Eye (tissue), 1 donor: ENCODE measurements around the gene TGFBR3.
A peak's percentile ranks its signal among the peaks of the same experiment; 100 is the strongest.

Experiments
- DNase-seq: peaks from one replicate; pipeline ENCODE4 v3.0.0-alpha.2; 2015

Gene TGFBR3

DNA sequence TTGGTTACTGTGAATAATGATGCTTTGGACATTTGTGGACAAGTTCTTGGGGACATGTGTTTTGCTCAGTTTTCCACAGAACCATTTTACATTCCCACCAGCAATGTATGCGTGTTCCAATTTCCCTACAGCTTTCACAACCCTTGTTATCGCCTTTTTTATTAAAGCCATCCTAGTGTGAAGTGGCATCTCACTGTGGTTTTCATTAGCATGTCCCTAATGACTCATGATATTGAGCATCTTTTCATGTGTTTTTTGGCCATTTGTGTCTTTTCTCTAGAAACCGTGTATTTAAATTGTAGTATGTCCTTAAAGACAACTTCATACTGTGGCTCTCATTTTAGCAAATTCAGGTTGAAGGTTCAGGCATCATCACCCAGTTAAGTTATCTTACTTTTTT is 132.1 kb downstream of the TGFBR3 start:
- no peak for DNase-seq

DNA sequence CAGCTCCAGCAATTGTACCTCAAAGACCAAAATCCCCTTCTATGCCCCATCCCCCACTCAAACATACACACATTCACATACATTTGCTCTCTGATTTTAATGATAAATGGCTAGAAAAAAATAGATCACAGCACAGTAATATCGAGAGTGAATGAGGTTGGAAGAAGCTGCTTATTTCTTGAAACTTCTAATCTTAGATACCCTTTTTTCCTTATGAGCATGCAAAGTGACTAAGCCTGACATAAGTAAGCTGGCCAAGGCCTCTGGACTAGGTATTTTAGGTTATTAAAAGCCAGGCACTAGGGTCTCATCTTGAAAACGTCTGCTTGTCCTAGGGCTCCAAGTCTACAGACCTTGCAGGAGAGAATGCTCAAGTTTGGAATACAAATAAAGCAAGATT is 133.6 kb downstream of the TGFBR3 start:
- DNase-seq, result no peak

DNA sequence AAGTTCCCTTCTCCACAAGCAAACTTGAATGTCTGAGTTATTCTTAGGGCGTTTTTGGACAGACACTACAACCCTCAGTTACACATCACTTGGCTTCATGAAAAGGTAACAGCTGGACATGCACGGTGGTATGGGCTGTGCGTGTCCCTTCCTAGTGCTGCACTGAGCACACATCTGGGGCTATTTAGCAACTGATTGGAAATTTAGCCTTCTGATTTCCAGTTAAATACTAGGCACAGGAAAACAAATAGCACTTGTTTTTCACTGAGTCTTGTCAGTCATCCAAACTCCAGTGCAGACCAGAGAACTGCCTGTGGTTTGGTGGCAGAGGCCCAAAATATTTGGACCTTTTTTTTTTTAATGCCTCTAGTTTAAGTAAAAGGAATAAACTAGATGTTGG is 134.7 kb downstream of the TGFBR3 start:
- peak; percentile 67 for DNase-seq

DNA sequence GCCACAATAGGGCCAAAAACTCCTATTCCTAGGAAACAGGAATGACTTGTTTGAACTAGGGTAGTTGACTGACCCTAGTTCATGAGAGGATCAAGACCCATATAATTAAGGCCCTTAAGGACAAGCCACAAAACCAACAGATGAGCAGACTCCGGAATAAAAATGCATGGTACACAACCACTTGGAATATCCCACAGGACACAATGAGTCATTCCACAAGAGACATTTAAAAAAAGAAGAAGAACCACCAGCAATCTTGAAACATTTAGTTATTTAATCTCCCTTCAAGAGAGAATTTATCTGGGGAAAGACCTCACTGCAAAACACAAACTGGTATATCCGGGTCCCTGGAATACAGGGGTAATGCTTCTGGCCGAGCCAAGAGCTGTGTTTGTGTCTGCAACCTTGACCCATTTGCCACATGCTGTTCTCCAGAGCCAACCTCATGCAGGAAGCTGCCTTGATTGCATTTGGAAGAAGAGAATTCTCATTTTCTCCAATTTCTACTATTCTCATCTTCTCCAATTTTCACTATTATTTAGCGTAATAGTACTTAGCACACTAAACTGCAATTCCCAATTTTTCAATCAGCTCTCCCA is 135.5 kb downstream of the TGFBR3 start:
- DNase-seq, result no peak

DNA sequence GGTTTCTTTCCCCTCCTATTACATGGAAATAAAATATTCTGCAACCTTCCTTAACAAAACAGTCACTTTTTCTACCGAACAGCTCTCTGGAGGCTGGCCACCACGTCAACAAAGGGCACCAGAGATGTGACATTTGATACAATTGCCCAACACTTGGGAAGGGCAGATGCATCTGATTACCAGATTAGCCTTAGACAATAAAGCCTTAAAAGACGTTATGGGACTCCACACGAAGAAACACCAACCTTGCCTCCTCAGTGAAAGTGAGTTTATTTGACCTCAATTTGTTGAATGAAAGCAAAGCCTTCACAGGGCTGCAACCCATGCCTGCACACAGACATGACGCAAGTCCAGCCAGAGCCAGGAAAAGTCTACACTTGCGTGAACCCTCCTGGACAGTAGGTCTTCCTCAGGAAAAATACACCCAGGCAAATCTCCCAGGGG is 136.1 kb downstream of the TGFBR3 start:
- no peak for DNase-seq

DNA sequence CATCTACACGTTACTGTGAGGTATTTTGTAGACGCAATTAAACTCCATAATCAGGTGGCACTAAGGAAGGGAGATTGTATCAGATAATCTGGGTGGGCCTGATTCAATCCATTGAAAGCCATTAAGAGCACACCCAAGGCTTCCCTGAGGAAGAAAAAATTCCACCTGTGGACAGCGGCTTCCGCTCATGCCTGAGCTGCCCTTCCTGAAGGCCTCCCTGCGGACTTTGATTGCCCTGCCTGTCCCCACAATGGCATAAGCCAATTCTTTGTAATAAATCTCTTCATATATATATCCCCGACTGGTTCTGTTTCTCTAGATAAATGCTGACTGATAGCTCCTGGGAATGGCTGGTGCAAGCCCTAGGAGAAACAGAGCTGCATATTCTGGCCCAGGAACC is 138.3 kb downstream of the TGFBR3 start:
- DNase-seq, result no peak

DNA sequence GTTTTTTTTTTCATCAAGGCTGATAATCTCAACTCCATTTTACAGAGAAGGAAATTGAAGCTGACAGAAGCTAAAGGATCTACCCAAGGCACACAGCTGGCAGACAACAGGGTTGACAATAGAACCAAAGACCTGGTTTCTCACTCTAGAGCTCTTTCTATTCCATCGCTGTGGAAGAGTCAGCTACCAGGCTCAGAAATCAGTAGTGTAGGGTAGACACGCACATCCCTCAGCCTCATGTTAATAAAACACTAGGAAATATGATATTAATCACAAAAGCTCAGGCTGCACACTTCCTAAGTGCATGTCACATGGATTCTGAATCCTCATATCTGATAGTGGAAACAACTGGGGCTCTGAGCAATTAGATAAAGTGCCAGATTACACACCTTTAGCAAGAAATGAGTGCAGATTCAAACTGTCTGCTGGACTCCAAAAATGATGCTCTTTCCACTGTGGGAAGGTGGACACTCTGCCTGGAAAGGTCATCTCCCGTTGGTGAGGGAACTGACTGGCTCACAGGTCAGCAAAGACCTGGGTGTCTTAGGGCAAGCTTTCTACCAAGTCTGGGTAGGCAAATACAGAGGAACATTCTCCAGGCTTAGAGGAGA is 139.1 kb downstream of the TGFBR3 start:
- no peak for DNase-seq

DNA sequence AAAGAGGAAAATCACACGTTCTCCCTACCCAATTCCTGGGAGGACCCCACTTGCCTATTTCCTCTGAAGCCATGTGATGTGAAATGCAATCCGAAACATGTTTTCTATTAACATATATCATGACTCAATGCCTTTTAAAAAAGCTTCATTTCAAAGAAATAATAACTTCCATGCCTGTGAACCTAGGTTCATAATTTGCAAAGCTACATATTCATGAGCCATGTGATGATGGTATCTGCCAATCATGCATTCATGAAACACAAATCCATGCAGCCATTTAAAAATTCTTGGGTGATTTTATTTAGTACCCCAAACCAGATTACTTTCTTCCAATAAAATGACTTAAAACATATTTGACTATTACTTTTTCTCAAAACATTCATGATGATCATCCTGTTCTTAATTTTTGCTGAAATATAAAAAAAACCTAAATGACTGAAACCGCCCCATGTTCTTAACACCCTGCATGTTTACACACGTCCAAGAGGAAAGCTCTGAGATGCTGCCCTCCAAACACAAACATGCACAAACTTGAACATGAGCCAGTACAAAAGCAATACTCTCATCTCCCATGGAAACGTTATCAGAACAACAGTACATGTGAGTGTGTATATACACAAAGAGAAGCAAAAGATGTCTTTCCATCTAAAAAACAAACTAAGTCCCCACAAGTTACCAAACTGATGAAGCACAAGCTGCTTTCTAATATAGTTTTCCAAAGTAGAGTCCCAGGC is 140.1 kb downstream of the TGFBR3 start:
- peak; percentile 68 for DNase-seq

DNA sequence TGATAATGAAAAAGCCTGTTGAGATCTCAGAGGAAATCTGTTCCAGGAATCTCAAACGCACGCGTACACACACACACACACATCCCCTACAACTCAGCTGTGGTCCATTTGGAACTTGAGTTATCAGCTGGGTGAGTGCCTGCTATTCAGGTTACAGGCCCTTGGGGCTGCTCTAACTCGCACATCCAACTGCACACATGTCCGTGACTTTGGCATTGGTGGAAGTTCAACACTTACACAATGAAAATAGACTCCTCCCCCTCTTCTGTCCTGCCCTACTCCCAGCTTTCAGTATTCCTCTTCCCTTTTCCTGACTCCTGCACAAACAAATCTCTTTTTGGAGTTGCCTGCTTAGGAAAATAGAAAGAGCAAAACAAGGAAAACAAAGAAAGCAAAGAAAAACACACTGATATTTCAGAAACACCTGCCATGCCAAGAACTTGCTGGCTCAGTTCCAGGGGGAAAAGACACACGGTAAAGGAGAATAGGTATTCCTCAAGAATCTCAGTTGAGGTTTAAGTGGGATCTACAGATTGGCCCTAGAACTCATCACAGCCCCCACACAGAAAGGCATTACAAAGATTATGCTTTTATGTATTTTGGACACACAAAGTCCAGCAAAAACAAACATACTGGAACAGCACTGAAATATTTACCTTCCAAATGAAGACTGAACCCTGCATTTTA is 140.9 kb downstream of the TGFBR3 start:
- DNase-seq, result peak; percentile 76

DNA sequence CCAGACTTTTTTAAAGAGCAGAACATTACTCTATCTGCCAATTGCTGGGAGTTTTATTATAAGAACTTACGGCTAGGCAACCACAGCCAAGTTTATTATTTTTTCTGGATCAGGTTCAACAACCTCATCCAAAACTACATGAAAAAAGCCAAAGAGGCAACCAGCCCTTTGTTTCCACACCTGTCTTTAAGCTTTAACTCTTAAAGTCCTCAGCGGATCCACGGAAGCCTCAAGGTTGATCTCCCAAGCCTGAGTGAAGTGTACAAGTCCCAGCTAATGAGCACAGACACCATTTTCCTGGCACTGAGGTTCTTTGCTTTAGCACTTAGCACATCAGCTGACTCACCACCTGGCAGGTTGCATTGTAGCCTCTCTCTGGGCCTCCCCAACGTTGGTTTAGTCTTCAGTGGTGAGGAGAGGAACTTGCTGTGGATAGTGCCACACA is 143.1 kb downstream of the TGFBR3 start:
- DNase-seq, result peak; percentile 70

DNA sequence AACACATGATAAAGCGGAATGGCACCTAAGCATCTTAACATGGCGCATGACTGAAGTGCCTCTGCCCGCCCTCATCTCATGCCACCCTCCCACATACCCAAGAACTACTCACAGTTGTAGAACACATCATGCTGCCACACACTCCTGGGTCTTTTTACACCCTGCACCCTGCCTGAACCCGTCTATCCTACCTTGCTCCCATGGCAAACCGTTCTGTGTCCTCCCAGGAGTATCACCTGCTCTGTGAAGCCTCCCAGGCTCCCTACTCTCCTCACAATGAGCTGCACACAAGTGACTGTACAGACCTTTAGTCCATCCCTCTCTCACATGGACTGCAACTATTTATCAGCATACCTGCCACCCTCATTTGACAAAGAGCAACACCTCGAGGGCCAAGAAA is 144.0 kb downstream of the TGFBR3 start:
- DNase-seq, result no peak

DNA sequence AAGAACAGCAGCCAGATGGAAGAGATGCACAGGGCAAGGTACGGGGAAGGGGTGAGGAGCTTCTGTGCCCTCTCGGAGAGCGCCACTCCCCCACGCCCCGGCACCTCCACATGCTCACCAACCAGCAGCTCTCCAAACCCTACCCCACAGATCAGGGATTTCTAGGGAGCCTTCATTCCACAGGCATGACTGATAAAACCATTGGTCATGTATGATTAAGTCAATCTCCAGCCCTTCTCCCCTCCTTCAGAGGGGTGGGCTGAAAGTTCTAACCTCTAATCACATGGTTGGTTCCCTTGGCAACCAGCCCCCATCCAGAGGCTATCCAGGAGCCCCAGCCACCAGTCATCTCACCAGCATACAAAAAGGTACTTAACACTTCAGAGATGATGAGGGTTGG is 144.7 kb downstream of the TGFBR3 start:
- no peak for DNase-seq

DNA sequence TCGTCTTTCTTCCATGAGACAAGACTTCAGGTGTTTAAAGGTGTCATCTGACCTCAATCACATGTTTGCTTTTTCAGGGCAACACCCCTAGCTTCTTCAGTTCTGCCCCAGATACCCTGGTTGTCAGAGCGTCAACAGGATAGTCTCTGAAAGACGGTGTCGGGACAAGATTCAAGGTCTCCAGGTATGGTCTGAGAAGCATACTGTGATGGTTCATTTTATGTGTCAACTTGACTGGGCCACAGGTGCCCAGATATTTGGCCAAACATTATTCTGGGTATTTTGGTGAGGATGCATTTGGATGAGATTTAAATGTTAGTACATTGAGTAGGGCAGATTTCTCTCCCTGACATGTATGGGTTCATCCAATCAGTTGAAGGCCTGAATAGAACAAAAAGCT is 148.3 kb downstream of the TGFBR3 start:
- no peak for DNase-seq

DNA sequence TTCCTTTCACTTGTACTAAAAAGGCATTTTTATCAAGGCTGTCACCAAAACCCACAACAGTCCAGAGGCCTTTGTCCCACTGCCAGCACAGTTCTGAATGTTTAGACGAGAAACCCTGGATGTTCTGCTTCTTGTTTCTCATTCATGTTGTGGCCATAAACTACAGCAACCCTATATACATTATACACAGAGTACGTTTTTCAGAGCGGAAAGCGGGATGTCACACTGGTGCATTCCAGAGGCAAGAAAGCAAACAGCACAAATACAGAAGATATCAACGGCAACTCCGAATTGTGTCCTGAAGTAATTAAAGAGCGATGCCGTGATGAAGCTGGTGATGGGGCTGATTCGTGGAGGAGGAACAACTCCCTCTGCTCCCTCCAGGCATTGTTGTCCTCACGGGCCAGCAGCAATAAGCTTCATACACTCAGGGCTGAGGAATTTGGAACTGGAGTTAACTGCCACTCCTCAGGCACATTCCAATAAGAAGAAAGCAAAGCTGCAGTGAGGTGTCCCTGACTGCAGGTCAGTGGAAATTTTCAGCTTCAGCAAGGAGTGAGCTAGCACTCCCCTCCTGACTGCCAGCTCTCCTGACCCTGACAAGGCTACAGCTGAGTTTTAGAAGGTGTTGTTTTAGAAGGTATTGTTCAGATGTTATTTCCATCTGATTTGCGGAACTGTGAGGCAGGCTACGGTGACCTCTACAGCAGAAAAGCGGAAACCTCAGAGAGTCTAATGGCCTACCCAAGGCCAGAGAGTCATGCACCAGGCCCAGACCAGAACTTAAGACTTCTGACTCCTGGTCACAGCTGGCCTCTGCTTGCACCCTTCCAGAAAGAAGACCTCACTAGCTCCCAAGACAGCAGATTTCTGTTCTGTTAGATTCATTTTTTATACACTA is 149.0 kb downstream of the TGFBR3 start:
- DNase-seq, result peak; percentile 77

DNA sequence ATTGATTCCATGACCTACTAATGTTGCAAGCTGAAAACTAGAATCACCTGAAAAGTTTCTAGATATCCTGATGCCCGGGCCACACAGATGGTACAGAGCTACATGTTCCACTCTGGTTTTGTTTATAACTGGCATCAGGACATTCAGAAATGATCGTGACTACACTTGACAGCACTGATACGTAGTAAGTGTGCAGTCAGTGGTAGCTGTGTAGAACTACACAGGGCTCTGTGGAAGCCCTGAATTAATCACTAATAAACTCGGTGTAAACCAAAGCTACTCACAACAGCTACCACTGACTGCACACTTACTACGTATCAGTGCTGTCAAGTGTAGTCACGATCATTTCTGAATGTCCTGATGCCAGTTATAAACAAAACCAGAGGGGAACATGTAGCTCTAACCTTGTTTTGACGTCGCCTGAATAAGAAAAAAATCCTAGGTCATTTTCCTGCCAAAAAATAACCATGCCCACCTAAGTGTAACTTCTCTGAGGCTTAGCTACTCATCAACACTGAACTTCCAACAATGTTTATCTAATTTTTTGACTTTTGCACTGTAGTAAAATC is 149.7 kb downstream of the TGFBR3 start:
- no peak for DNase-seq

DNA sequence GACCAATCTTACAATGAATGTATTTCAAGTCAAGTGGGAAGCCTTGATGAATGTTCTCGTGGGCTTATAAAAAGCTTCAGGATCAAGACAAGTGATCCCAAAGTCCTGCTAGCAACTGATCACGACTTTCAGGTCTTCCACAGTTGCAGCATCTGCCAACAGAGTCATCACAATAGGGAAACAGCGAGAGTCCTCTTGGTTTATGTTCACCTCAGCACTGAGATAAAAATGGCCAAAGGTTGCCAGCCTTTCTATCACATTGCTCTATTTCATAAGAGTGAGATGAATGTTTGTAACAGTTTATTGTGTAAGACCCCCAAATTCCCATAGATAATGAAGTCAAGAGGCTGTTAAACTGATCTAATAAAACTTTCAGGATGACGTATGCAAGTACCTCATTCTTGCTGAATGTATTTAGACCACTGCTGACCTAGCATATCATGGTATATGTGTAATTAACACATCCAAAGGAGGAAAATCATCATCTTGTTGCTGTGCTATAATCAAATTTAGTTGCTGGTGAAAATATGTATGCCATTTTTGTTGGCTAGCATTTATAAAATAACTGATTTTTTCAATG is 150.6 kb downstream of the TGFBR3 start:
- no peak for DNase-seq

DNA sequence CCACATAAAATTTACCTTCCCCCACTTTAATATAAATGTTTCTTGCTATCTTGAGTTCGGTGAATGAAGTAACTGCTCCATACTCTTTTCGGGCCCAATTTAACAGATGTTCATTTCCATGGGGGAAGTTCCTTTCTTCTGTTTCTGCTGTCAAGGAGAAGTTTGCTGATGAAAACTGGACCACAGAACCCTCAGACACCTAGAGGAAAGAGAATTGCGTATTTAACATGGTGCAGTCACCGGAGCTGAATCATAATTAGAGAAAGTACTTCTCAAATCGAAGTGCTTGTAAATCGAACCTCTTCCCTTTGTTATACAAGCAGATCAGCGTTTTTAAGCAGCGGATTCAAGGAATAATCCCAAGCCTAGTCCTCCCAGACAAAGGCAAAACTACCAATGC is 151.2 kb downstream of the TGFBR3 start:
- DNase-seq, result no peak

DNA sequence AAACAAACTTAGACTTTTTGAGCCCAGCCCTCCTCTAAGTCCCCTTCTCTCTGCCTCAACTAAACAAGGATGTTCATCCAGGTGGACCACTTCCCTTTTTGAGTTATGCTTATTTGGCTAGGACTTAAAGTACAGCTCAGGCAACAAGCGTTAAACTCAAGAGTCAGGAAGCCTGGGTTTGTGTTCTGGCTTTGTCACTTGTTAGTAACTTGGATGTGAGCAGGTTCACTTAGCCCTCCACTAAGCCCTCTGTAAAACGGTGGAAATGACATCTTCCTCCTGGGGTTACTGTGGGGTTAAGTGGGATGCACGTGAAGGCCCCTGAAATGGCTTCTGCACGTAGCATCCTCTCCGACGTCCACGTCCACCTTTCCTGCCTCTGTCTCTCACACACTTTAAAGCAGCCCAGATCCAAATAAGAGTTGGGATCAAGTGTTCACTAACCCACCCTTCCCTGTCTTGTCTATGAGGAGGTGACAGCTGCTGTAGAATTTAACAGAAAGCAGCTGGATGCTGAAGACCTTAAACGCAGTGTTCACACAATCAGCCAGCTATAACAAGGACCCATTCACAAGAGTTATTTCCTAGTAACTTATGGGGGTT is 152.7 kb downstream of the TGFBR3 start:
- DNase-seq, result no peak

DNA sequence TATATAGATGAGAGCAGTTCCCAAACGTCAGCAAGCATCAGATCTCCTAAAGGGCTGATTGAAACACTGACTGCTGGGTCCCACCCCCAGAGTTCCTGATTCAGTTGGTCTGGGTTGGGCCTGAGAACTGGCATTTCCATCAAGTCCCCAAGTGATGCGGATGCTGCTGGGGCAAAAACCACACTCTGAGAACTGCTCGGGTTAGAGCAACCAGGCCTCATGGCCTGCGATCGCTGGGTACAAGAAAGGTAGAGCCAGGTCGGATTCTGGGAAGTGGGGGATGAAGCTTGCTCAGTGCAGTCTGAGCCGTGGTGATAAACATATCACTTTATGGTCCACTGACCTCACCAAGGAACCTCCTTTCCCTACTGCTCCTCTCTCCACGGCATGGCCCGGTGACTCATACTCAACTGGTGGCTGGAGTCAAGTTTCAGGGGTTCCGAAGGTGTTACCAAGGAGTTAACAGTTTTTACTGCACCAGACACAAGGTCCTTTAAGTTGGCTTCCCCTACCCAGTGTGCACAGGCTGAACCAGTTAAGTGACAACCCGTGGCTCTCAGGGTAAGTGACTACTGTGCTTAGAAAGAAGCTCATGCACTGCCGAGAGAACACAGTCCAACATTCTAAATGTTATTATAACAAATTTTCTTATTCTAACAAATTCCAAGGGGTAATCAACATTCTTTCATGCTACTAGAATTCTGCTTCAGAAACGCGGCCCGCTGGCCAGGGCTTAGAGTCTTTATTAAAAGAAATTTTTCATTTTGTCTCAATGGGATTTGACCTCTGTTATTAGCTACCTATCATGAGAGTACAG is 153.5 kb downstream of the TGFBR3 start:
- no peak for DNase-seq

DNA sequence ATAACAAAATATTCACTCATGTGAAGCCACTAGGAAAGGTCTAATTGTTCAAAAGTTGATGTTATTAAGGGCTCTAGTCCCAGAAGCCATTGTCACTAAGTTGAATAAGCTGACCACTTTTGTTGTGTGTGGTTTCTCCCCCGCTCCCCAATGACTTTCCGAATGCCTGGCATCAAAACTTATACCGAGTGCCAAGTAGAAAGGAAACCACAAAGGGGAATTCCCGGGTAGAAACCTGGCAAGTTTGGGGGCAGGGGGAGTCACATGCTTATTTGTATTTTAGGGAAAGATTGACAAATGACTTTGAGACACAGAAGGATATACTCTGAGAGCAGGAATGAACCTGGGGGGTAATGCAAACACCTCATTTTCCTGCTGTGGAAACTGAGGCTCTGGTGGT is 154.1 kb downstream of the TGFBR3 start:
- no peak for DNase-seq
